ENCODE results near the gene ANO9.

Gene ANO9

DNA sequence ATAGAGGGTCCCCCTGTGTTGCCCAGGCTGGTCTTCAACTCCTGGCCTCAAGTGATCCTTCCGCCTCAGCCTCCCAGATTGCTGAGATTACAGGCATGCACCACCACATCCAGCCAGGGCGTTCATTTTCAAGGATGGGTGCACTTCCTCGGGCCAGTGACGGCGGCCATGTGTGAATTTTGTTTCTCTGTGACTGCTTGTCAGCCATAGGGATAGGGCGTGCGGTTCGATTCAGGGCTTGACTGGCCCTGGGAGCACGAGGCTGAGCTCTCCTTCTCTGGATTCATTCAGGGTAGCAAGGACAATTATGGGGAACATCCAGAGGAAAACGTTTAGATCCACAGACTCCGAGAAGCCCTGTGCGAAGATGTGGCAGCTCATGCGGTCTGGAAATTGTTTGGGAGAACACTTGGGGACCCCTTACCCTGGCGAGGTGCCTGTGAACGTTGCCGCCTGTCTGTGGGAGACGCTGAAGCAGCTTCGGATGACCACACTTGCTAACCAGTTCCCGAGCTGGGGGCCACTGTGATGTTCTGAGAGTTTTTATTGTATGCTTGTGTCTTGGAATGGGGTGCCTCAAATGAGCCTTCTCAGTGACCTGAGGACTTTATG is 11.2 kb upstream of the ANO9 start:
- DNase-seq (ENCODE audit: extremely low read depth, low read depth), result no peak
- TF ChIP-seq, protein P1, sequence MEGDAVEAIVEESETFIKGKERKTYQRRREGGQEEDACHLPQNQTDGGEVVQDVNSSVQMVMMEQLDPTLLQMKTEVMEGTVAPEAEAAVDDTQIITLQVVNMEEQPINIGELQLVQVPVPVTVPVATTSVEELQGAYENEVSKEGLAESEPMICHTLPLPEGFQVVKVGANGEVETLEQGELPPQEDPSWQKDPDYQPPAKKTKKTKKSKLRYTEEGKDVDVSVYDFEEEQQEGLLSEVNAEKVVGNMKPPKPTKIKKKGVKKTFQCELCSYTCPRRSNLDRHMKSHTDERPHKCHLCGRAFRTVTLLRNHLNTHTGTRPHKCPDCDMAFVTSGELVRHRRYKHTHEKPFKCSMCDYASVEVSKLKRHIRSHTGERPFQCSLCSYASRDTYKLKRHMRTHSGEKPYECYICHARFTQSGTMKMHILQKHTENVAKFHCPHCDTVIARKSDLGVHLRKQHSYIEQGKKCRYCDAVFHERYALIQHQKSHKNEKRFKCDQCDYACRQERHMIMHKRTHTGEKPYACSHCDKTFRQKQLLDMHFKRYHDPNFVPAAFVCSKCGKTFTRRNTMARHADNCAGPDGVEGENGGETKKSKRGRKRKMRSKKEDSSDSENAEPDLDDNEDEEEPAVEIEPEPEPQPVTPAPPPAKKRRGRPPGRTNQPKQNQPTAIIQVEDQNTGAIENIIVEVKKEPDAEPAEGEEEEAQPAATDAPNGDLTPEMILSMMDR (IDR thresholded peaks at IDR 0.05; ENCODE audit: low read depth, low read length, missing control alignments), result no peak
- no peak overlapping the region for H3K4me3 ChIP-seq (replicated peaks; ENCODE audit: low read depth, low read length)

DNA sequence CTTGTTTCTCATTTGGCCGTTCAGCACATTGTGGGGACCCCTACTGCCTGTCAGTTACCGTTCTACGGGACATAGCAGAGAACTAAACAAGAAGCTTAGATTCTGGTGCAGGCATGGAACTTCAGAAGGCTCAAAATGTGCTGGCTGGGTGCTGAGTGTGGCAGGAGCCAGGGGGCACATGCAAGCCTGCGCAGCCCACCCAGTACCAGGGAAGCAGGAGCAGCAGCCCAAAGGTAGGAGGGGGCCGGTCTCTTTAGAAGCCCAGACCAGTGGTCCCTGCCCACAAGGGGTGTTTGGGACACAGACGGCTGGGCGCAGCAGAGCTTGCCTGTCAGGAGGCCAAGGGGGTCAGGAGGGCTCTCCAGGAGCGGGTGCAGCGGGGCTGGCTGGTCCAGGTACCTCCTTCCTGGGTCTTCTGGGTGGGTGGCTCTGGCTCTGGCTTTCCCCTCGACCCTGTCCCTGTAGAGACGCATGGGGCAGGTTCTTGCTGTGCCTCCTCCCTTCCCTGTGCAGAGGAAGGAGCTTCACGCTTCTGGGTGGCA is 10.5 kb upstream of the ANO9 start:
- TF ChIP-seq, protein P1 (IDR thresholded peaks at IDR 0.05; ENCODE audit: low read depth, low read length, missing control alignments), result no peak
- no peak for DNase-seq (ENCODE audit: extremely low read depth, low read depth)
- peak overlapping the region; percentile 67 for H3K4me3 ChIP-seq (replicated peaks; ENCODE audit: low read depth, low read length)

- TF ChIP-seq, protein P1 (IDR thresholded peaks at IDR 0.05; ENCODE audit: low read depth, low read length, missing control alignments), result no peak
- no peak for DNase-seq (ENCODE audit: extremely low read depth, low read depth)
- peak overlapping the region; percentile 67 for H3K4me3 ChIP-seq (replicated peaks; ENCODE audit: low read depth, low read length)
These were observed 9.9 kb upstream of the ANO9 start for GRCh38 chr11:451738-452137.

DNA sequence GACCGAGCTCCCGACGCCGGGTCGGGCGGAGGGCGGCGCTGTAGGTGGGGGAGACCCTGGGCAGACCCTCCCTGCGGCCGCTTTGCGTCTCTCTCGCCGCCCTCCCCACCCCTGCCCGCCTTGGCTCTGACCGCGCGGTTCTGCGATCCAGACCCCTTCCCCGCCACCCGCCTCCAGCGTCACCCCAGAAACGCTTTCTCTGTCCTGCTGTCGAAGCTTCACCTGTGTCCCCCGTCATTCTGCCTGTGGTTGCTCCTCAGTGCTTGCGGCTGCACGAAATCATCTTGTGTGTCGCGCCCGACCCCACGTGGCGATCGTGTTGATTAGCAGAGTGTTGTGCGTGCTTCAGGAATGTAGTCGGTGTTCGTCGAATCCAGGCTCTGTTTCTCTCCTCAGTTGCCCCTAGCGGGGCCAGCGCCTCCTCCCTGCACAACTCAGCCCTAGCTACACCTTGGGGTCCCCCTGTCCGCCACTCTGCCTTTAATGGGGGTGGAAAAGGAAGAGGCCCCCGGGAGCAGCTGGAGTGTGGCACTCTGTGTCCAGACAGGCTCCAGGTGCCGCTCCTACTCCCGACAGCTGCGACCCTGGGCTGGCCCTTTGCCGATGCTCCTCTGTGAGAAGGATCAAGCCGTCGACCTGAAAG is 9.1 kb upstream of the ANO9 start:
- H3K4me3 ChIP-seq (replicated peaks; ENCODE audit: low read depth, low read length), result peak overlapping the region; percentile 67
- no peak for DNase-seq (ENCODE audit: extremely low read depth, low read depth)
- TF ChIP-seq, protein P1 (IDR thresholded peaks at IDR 0.05; ENCODE audit: low read depth, low read length, missing control alignments), result no peak

DNA sequence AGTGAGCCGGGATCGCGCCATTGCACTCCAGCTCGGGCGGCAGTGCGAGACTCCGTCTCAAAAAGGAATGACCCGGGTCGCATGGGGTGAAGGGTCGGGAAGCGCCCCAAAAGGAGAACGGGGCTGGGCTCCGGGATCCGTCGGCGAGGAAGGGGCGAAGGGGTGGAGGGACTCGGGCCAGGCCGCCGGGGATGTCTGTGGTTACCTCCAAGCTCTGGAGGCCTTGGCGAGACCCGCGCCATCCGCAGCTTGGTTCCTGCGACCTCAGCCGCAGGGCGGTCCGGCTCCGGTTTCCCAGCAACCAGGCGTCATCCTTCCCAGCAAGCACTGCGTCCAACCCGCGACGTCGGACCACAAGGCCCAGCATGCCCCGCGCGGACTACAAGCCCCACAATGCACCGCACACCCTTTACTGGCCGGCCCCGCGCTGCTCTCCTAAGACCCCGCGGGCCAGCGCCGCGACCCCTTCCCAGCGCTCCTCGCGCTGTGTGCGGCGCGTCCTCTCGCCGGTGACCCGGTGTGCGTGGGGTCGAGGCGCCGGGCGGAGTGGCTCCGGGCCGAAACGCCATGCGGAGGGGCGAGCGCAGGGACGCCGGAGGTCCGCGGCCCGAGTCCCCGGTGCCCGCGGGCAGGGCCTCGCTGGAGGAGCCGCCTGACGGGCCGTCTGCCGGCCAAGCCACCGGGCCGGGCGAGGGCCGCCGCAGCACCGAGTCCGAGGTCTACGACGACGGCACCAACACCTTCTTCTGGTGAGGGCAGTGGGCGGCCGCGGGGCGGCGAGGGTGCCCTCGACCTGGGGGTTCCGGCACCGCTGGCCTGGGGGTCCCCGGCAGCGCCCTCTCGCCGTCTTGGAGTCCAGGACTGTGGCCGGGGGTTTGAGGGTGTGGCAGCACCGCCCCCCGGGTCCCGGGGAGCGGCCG is 8.3 kb upstream of the ANO9 start, which contains the start of gene PTDSS2:
PTDSS2 (plus strand) TSS at position 391 of the 920 bp plus-strand sequence; CDS start at position 568, 177 bp downstream.
- DNase-seq (ENCODE audit: extremely low read depth, low read depth), result peak; percentile 90
- TF ChIP-seq, protein P1 (IDR thresholded peaks at IDR 0.05; ENCODE audit: low read depth, low read length, missing control alignments), result no peak
- peak within 1 kb of the TSS; percentile 67 for H3K4me3 ChIP-seq (replicated peaks; ENCODE audit: low read depth, low read length)

DNA sequence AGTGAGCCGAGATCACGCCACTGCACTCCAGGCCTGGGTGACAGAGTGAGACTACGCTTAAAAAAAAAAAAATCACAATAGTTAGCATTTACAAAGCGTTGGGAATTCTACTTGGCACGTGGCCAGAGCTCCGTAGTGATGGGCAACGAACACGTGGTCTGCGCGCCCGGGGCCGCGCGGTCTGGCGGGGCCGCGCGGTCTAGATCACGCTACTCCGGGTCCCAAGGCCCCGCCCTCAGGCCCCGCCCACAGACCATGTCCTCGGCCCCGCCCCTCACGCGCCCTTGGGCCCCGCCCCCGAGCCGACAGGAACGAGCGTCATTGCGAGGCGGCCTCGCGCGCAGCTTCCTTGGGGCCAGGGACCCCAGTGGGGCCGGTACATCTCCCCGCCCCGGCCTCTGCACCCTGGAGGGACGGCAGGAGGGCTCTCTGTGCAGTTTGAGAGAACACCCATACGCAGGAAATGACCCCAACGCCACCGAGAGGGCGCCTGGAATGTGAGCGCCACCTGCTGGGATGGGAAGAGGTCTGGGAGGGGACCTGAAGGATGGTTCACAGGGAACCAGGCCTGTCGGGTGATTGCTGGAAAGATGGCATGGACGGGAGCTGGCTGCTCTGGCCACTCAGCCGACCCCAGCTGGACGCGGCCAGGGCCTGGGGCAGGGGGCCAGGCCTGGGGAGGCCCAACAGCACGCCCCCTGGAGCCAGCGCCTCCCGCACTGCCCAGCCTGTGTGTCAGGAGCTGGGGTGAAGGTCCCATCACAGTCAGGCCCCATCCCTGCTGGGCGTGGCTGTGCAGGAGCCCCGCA is 6.3 kb upstream of the ANO9 start:
- DNase-seq (ENCODE audit: extremely low read depth, low read depth), result peak; percentile 73
- peak overlapping the region; percentile 49 for H3K4me3 ChIP-seq (replicated peaks; ENCODE audit: low read depth, low read length)
- TF ChIP-seq, protein P1 (IDR thresholded peaks at IDR 0.05; ENCODE audit: low read depth, low read length, missing control alignments), result peak; percentile 81

All from HFF-Myc (cell line).